Ureter (tissue), 1 donor: ENCODE results near the gene GJB4. TPM values are rescaled to one million over a fixed set of nuclear protein-coding genes. Genes with fewer than 3 reads are reported as not detected.
"Not testable (repeated sequence)": the region's sequence is repeated elsewhere in the genome, so short reads cannot be mapped to it uniquely, and the experiment has no call there.

Experiments used
- DNase-seq: peaks from one replicate; pipeline ENCODE4 v3.0.0-alpha.2; 2020; ENCODE audit warnings: low spot score
- total RNA-seq: library from RNA; stranded (reverse); gene quantifications from one replicate; pipeline ENCODE4 v1.2.4, GENCODE V29; 2023
- donor health status: DM: yes; HTN: yes; CAD: no.

The GJB4 gene
- total RNA-seq, 1 donor from 2014 or later, result 3.8 TPM

- no peak for DNase-seq
Measured at GRCh38 chr1:34795916-34796315, 36.4 kb downstream of the GJB4 start.

GRCh38 chr1:34796990-34797389 lies 37.5 kb downstream of the GJB4 start:
- DNase-seq, result no peak

- no peak for DNase-seq
Measured at GRCh38 chr1:34800214-34800613, 40.7 kb downstream of the GJB4 start.

GRCh38 chr1:34803770-34804169 lies 44.2 kb downstream of the GJB4 start:
- DNase-seq, result no peak

GRCh38 chr1:34806396-34806795 lies 46.9 kb downstream of the GJB4 start:
- no peak for DNase-seq

GRCh38 chr1:34808051-34808810 lies 48.7 kb downstream of the GJB4 start:
- DNase-seq, result no peak

GRCh38 chr1:34810781-34811180 lies 51.2 kb downstream of the GJB4 start:
- DNase-seq, result not testable (repeated sequence)

Other genes starting within 250 kb of the GJB4 start
- 8.5 TPM for gene GJB5, start 4.7 kb upstream of the GJB4 start, total RNA-seq
- 14.9 TPM for gene GJB3, start 21.5 kb downstream of the GJB4 start, total RNA-seq
- gene GJA4, start 33.3 kb downstream of the GJB4 start, total RNA-seq, result 8.9 TPM
- gene SMIM12, start 100.0 kb downstream of the GJB4 start, total RNA-seq, result 37.6 TPM
- 0.26 TPM for gene DLGAP3, start 169.9 kb downstream of the GJB4 start, total RNA-seq
- gene TMEM35B, start 225.6 kb downstream of the GJB4 start, total RNA-seq, result 29.6 TPM